IMR-90 (cell line): ENCODE data around the gene KPNA3. TPM values are rescaled to one million over a fixed set of nuclear protein-coding genes. Genes with fewer than 3 reads are reported as not detected.

ENCODE experiments used
- ATAC-seq: fragments of 200-7000 bp; cut with Tn5 transposase; 2 replicates; pipeline ENCODE4 v1.9.1; 2020; ENCODE audit warnings: low read depth, mild to moderate bottlenecking, moderate library complexity
- BruUV-seq: library from RNA; stranded (reverse); fragments of 400-500 nt; replicated peaks from 2 replicates; lab custom pipeline; 2021; lab: Mats Ljungman, UMichigan
- CTCF ChIA-PET: fragments of 300-600 bp; formaldehyde crosslinking; extraction: SDS; loops from one replicate; lab custom pipeline; 2021; ENCODE audit warnings: antibody characterized with exemption; lab: Yijun Ruan, JAX
- POLR2A ChIA-PET: fragments of 300-600 bp; sonication (Branson Sonifier 250); formaldehyde crosslinking; loops from one replicate; lab custom pipeline; 2022; ENCODE audit warnings: antibody characterized with exemption; ENCODE audit not compliant: unreplicated experiment; lab: Charles Lee
- DNase-seq: peaks from one replicate; pipeline ENCODE4 v3.0.0; 2013
- H2AFZ ChIP-seq: replicated peaks from 2 replicates; pipeline ENCODE3; 2013; ENCODE audit warnings: low read length, mild to moderate bottlenecking; ENCODE audit not compliant: poor library complexity
- H2AK5ac ChIP-seq: 2 replicates; pipeline ENCODE4 v1.6.1; 2013; ENCODE audit warnings: low read depth, low read length, inconsistent platforms
- H2AK9ac ChIP-seq: replicated peaks from 2 replicates; pipeline ENCODE3; 2013; ENCODE audit warnings: mild to moderate bottlenecking, low read depth, low read length, moderate library complexity; ENCODE audit not compliant: poor library complexity
- H2BK120ac ChIP-seq: 2 replicates; pipeline ENCODE4 v1.6.1; 2013; ENCODE audit warnings: low read depth, low read length, inconsistent platforms
- H2BK15ac ChIP-seq: 3 replicates; pipeline ENCODE4 v1.6.1; 2013; ENCODE audit warnings: low read depth, low read length, inconsistent platforms
- H2BK20ac ChIP-seq: 2 replicates; pipeline ENCODE4 v1.6.1; 2013; ENCODE audit warnings: low read depth, mild to moderate bottlenecking, inconsistent platforms, low read length, moderate library complexity
- H2BK5ac ChIP-seq: 2 replicates; pipeline ENCODE4 v1.6.1; 2013; ENCODE audit warnings: mild to moderate bottlenecking, low read depth, low read length, inconsistent platforms; ENCODE audit not compliant: poor library complexity, severe bottlenecking
- H3K14ac ChIP-seq: replicated peaks from 2 replicates; pipeline ENCODE4 v1.6.1; 2013; ENCODE audit warnings: low read depth, low read length, inconsistent platforms
- H3K18ac ChIP-seq: 2 replicates; pipeline ENCODE4 v1.6.1; 2013; ENCODE audit warnings: low read depth, low read length, control low read depth
- H3K23ac ChIP-seq: 2 replicates; pipeline ENCODE4 v1.6.1; 2013; ENCODE audit warnings: low read depth, low read length, inconsistent platforms
- H3K27ac ChIP-seq: 2 replicates; pipeline ENCODE4 v1.5.1; 2013; ENCODE audit warnings: mild to moderate bottlenecking, control low read depth, low read length; ENCODE audit not compliant: insufficient read depth
- H3K27me3 ChIP-seq: 2 replicates; pipeline ENCODE4 v1.6.1; 2013; ENCODE audit warnings: low read length; ENCODE audit not compliant: control insufficient read depth, insufficient read depth
- H3K36me3 ChIP-seq: 2 replicates; pipeline ENCODE4 v1.6.1; 2013; ENCODE audit warnings: low read length, mixed read lengths; ENCODE audit not compliant: control insufficient read depth, insufficient read depth
- H3K4ac ChIP-seq: 2 replicates; pipeline ENCODE4 v1.6.1; 2013; ENCODE audit warnings: low read depth, low read length, inconsistent platforms
- H3K4me1 ChIP-seq: 2 replicates; pipeline ENCODE4 v1.6.1; 2013; ENCODE audit warnings: low read length, mixed read lengths; ENCODE audit not compliant: control insufficient read depth, insufficient read depth
- H3K4me2 ChIP-seq: 2 replicates; pipeline ENCODE4 v1.6.1; 2013; ENCODE audit warnings: low read depth, mild to moderate bottlenecking, control low read depth, low read length, moderate library complexity
- H3K4me3 ChIP-seq: 2 replicates; pipeline ENCODE4 v1.5.1; 2013; ENCODE audit warnings: low read depth, mild to moderate bottlenecking, control low read depth, low read length, moderate library complexity; ENCODE audit not compliant: insufficient read depth
- H3K56ac ChIP-seq: 2 replicates; pipeline ENCODE4 v1.6.1; 2013; ENCODE audit warnings: low read length, inconsistent platforms; ENCODE audit not compliant: insufficient read depth; ENCODE audit errors: extremely low read depth
- H3K79me1 ChIP-seq, 2 experiments: 2 replicates each; pipeline ENCODE4 v1.6.1; 2013; ENCODE audit warnings: low read length in 2 of 2, inconsistent platforms in 1 of 2, low read depth in 1 of 2
- H3K9ac ChIP-seq: 2 replicates; pipeline ENCODE4 v1.6.1; 2013; ENCODE audit warnings: low read depth, low read length, control low read depth
- H3K9me1 ChIP-seq: 2 replicates; pipeline ENCODE4 v1.6.1; 2013; ENCODE audit warnings: low read length, inconsistent platforms; ENCODE audit not compliant: insufficient read depth
- H3K9me3 ChIP-seq: 2 replicates; pipeline ENCODE4 v1.6.1; 2013; ENCODE audit warnings: low read length; ENCODE audit not compliant: control insufficient read depth, insufficient read depth
- H4K20me1 ChIP-seq: 2 replicates; pipeline ENCODE4 v1.6.1; 2013; ENCODE audit warnings: low read length, inconsistent platforms; ENCODE audit not compliant: insufficient read depth
- H4K5ac ChIP-seq: 2 replicates; pipeline ENCODE4 v1.6.1; 2013; ENCODE audit warnings: mild to moderate bottlenecking, low read depth, low read length, control low read depth
- H4K8ac ChIP-seq, 2 experiments: 2 replicates each; pipeline ENCODE4 v1.6.1; 2013; ENCODE audit warnings: low read depth in 2 of 2, low read length in 2 of 2, control low read depth in 1 of 2, inconsistent platforms in 1 of 2
- H4K91ac ChIP-seq: 2 replicates; pipeline ENCODE4 v1.6.1; 2013; ENCODE audit warnings: low read depth, low read length, inconsistent platforms; ENCODE audit not compliant: insufficient read depth
- BHLHE40 ChIP-seq: fragments of 150-350 bp; IDR thresholded peaks from 2 replicates; pipeline ENCODE4 v1.6.1; 2016; ENCODE audit warnings: mild to moderate bottlenecking, low read depth, low read length
- CEBPB ChIP-seq: IDR thresholded peaks from 2 replicates; pipeline ENCODE4 v1.6.1; 2012; ENCODE audit warnings: low read depth, low read length, improper control_type of control experiment
- CHD1 ChIP-seq: IDR thresholded peaks from 2 replicates; pipeline ENCODE4 v1.6.1; 2012; ENCODE audit warnings: low read depth, low read length, improper control_type of control experiment
- MAFK ChIP-seq: IDR thresholded peaks from 2 replicates; pipeline ENCODE4 v1.6.1; 2012; ENCODE audit warnings: low read depth, low read length, improper control_type of control experiment
- MAZ ChIP-seq: IDR thresholded peaks from 2 replicates; pipeline ENCODE4 v1.6.1; 2012; ENCODE audit warnings: low read depth, mild to moderate bottlenecking, low read length, improper control_type of control experiment, moderate library complexity, borderline replicate concordance
- MXI1 ChIP-seq: IDR thresholded peaks from 2 replicates; pipeline ENCODE4 v1.6.1; 2012; ENCODE audit warnings: low read depth, mild to moderate bottlenecking, low read length, moderate library complexity, borderline replicate concordance
- NFE2L2 ChIP-seq: fragments of 150-350 bp; IDR thresholded peaks from 2 replicates; pipeline ENCODE4 v1.6.1; 2016; ENCODE audit warnings: low read depth, mild to moderate bottlenecking, low read length
- POLR2A ChIP-seq: IDR thresholded peaks from 2 replicates; pipeline ENCODE4 v1.6.1; 2012; ENCODE audit warnings: mild to moderate bottlenecking, low read depth, low read length
- RAD21 ChIP-seq: IDR thresholded peaks from 2 replicates; pipeline ENCODE4 v1.6.1; 2012; ENCODE audit warnings: low read length, improper control_type of control experiment
- RCOR1 ChIP-seq: IDR thresholded peaks from 2 replicates; pipeline ENCODE4 v1.6.1; 2012; ENCODE audit warnings: mild to moderate bottlenecking, low read length, improper control_type of control experiment; ENCODE audit not compliant: insufficient replicate concordance
- RFX5 ChIP-seq: IDR thresholded peaks from 2 replicates; pipeline ENCODE4 v1.8.0; 2012; ENCODE audit warnings: low read depth, mild to moderate bottlenecking, low read length, moderate library complexity
- SMC3 ChIP-seq: fragments of 150-350 bp; IDR thresholded peaks from 2 replicates; pipeline ENCODE4 v1.6.1; 2016; ENCODE audit warnings: low read depth, mild to moderate bottlenecking, antibody characterized with exemption, low read length, moderate library complexity
- WGBS, 2 experiments: methylation state at CpG; one replicate each; pipeline versions ENCODE4 v1.1.5 to v1.1.7; 2013; ENCODE audit warnings: missing lambda C conversion rate in 2 of 2; ENCODE audit not compliant: insufficient read length in 1 of 2; ENCODE audit errors: extremely low coverage in 2 of 2; 5-methylcytosine and 5-hydroxymethylcytosine counted together
- dilution Hi-C: fragments of 300-500 bp; cut with HindIII; formaldehyde crosslinking; loops from one replicate; pipeline ENCODE4 v1.14.3; 2018; ENCODE audit warnings: low sequenced_read_pairs; ENCODE audit not compliant: unreplicated experiment
- in situ Hi-C: fragments of 300-500 bp; cut with MboI; formaldehyde crosslinking; loops from 3 replicates; pipeline ENCODE4 v1.14.3; 2019; ENCODE audit warnings: low sequenced_read_pairs, inconsistent platforms, mixed read lengths
- intact Hi-C: fragments of 100-400 bp; cut with micrococcal nuclease; formaldehyde crosslinking; loops from 2 replicates; pipeline ENCODE4 v1.10.0; 2022
- polyA plus RNA-seq, 3 experiments: library from polyadenylated mRNA; depleted of rRNA; stranded (reverse); fragments of >200 nt; gene quantifications; 2 replicates each; pipeline ENCODE4 v1.2.3, GENCODE V29; 2012; ENCODE audit warnings: low replicate concordance in 1 of 3
- total RNA-seq: library from RNA; depleted of rRNA; stranded (reverse); fragments of >200 nt; gene quantifications from 2 replicates; pipeline ENCODE4 v1.2.3, GENCODE V29; 2012
- TF ChIP-seq, protein P1 (sequence below): conservative IDR thresholded peaks from 2 replicates; pipeline ENCODE4 v1.5.1; 2012; ENCODE audit warnings: mild to moderate bottlenecking, low read depth, low read length, improper control_type of control experiment
- TF ChIP-seq, protein P2 (sequence below): fragments of 150-350 bp; IDR thresholded peaks from 2 replicates; pipeline ENCODE4 v1.6.1; 2017; ENCODE audit warnings: mild to moderate bottlenecking, antibody characterized with exemption, low read length, low read depth
- TF ChIP-seq, protein P3 (sequence below): fragments of 150-350 bp; IDR thresholded peaks from 2 replicates; pipeline ENCODE4 v1.6.1; 2016; ENCODE audit warnings: low read depth, mild to moderate bottlenecking, low read length, moderate library complexity, borderline replicate concordance

Gene KPNA3
- total and polyA plus RNA-seq, 2 of the 4 experiments (the other 2 are of a cell fraction): 25.3 to 48.6 TPM

DNA sequence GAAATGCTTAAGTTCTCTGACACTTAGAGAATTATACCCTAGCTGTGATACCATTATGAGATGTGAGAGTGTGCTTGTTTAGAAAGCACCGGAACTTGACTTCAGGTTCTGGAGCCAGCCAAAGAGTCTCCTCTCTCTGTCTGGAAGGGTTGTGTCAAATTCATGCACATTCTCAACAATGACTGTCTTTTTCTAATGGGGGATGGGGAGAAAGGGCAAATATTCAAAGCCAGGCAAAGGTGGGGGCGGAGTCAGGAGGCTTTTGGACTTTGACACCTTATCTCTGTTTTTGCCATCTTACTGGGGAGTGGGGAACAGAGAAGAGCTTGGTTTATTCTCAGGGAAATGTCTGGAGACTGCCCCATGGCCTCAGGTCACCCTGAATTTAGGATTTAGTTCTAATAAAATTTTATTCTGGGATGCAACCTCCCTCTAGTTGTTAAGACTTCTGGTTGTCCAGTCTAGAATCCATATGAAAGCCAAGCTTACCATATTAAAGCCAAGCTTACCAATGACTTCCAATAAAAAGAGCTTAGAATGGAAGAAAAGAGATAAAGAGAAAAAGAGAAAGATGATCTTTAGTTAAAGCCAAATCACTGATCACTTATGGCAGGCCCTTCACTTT lies 28.2 kb upstream of the KPNA3 start:
- no peaks in the 10 kb centered on the region for H3K9me3 ChIP-seq
- in situ Hi-C loops (no loop called here), dilution Hi-C loops (no loop called here), intact Hi-C loops (no loop called here)
- no peak overlapping the region for H4K5ac ChIP-seq
- H4K20me1 ChIP-seq: no peaks in the 10 kb centered on the region
- no peak overlapping the region for H3K4me3 ChIP-seq
- no peak overlapping the region for H2AK9ac ChIP-seq
- TF ChIP-seq CHD1 (no peak), NFE2L2 (no peak), MAZ (no peak), CEBPB (no peak), BHLHE40 (no peak), MAFK (no peak), RAD21 (no peak), RFX5 (no peak), MXI1 (no peak), RCOR1 (no peak), POLR2A (no peak), SMC3 (no peak)
- TF ChIP-seq, protein P1, sequence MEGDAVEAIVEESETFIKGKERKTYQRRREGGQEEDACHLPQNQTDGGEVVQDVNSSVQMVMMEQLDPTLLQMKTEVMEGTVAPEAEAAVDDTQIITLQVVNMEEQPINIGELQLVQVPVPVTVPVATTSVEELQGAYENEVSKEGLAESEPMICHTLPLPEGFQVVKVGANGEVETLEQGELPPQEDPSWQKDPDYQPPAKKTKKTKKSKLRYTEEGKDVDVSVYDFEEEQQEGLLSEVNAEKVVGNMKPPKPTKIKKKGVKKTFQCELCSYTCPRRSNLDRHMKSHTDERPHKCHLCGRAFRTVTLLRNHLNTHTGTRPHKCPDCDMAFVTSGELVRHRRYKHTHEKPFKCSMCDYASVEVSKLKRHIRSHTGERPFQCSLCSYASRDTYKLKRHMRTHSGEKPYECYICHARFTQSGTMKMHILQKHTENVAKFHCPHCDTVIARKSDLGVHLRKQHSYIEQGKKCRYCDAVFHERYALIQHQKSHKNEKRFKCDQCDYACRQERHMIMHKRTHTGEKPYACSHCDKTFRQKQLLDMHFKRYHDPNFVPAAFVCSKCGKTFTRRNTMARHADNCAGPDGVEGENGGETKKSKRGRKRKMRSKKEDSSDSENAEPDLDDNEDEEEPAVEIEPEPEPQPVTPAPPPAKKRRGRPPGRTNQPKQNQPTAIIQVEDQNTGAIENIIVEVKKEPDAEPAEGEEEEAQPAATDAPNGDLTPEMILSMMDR: no peak
- TF ChIP-seq, protein P2, sequence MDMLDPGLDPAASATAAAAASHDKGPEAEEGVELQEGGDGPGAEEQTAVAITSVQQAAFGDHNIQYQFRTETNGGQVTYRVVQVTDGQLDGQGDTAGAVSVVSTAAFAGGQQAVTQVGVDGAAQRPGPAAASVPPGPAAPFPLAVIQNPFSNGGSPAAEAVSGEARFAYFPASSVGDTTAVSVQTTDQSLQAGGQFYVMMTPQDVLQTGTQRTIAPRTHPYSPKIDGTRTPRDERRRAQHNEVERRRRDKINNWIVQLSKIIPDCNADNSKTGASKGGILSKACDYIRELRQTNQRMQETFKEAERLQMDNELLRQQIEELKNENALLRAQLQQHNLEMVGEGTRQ: no peak
- TF ChIP-seq, protein P3, sequence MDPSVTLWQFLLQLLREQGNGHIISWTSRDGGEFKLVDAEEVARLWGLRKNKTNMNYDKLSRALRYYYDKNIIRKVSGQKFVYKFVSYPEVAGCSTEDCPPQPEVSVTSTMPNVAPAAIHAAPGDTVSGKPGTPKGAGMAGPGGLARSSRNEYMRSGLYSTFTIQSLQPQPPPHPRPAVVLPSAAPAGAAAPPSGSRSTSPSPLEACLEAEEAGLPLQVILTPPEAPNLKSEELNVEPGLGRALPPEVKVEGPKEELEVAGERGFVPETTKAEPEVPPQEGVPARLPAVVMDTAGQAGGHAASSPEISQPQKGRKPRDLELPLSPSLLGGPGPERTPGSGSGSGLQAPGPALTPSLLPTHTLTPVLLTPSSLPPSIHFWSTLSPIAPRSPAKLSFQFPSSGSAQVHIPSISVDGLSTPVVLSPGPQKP: no peak
- H2BK20ac ChIP-seq: no peak overlapping the region
- DNase-seq: no peak
- ATAC-seq: no peak
- H3K14ac ChIP-seq: no peak overlapping the region
- H3K56ac ChIP-seq: no peak overlapping the region
- H2BK5ac ChIP-seq: no peak overlapping the region
- ChIA-PET CTCF (no interaction called here), POLR2A (no interaction called here)
- H3K18ac ChIP-seq: no peak overlapping the region
- H3K4me2 ChIP-seq: no peak overlapping the region
- no peak overlapping the region for H2BK120ac ChIP-seq
- H3K4ac ChIP-seq: no peak overlapping the region
- H4K8ac ChIP-seq: no peak overlapping the region
- H4K91ac ChIP-seq: no peak overlapping the region
- no peak overlapping the region for H3K23ac ChIP-seq
- no peaks in the 10 kb centered on the region for H3K79me1 ChIP-seq
- no CpG with 5 or more reads among the region's 2 CpGs for WGBS, 2 experiments
- no peak overlapping the region for H3K9ac ChIP-seq
- peaks cover under 1% of the 10 kb centered on the region for H3K4me1 ChIP-seq
- no peaks in the 10 kb centered on the region for H3K36me3 ChIP-seq
- H2AFZ ChIP-seq: no peak overlapping the region
- H2BK15ac ChIP-seq: no peak overlapping the region
- BruUV-seq: no TSS peak
- H2AK5ac ChIP-seq: no peak overlapping the region
- H3K27ac ChIP-seq: no peak overlapping the region
- 0 out of 2 replicates have a peak, but pooled peaks cover 3% of the 10 kb centered on the region for H3K9me1 ChIP-seq
- H3K27me3 ChIP-seq: peaks cover 2% of the 10 kb centered on the region; the same call in 1 of the 2 replicates
